ENCODE data around the gene TBC1D22A.

The TBC1D22A gene

DNA sequence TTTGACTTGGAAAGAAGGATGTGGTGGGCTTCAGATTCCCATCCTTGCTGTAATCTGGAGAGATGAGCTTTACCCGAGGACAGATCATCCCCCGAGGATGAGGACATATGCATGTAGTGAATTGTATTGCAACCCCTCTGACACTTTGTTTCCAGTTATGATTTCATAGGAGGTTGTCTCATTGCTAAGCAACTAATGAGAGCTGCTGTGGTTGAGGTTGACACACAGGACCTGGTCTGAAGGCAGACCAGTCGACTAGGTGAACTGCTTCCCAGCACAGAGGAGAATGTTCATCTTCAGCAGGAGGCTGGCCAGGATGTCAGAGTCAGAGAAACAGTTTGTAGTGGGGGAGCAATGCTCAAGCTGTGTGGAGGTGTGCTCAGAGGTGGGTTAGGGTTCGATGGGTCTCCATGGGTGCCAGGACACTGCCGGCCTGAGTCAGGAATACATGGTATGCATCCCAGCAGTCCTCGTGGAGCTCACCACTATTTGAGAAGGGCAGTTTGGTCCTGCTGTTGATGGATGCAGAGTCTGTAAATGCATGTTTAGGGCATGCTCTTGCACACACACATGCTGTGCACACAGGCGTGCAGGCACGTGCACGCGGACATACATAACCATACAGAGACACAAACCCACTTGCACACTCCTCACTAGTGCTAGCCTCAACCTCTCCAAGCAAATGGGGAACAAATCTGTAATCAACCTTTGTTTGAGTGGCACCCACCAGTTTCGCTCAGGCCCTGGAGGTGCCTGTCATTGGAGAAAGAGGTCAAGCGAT lies 153.7 kb downstream of the TBC1D22A start:
- H3K4me3 ChIP-seq (replicated peaks in 1 of 2; ENCODE audit: low read depth in 2 of 2, low read length in 2 of 2) = no peak overlapping the region
- no peak for DNase-seq (ENCODE audit: low read depth in 2 of 2)
- TF ChIP-seq, protein P1, sequence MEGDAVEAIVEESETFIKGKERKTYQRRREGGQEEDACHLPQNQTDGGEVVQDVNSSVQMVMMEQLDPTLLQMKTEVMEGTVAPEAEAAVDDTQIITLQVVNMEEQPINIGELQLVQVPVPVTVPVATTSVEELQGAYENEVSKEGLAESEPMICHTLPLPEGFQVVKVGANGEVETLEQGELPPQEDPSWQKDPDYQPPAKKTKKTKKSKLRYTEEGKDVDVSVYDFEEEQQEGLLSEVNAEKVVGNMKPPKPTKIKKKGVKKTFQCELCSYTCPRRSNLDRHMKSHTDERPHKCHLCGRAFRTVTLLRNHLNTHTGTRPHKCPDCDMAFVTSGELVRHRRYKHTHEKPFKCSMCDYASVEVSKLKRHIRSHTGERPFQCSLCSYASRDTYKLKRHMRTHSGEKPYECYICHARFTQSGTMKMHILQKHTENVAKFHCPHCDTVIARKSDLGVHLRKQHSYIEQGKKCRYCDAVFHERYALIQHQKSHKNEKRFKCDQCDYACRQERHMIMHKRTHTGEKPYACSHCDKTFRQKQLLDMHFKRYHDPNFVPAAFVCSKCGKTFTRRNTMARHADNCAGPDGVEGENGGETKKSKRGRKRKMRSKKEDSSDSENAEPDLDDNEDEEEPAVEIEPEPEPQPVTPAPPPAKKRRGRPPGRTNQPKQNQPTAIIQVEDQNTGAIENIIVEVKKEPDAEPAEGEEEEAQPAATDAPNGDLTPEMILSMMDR (IDR thresholded peaks at IDR 0.05; ENCODE audit: low read depth, low read length) = no peak

DNA sequence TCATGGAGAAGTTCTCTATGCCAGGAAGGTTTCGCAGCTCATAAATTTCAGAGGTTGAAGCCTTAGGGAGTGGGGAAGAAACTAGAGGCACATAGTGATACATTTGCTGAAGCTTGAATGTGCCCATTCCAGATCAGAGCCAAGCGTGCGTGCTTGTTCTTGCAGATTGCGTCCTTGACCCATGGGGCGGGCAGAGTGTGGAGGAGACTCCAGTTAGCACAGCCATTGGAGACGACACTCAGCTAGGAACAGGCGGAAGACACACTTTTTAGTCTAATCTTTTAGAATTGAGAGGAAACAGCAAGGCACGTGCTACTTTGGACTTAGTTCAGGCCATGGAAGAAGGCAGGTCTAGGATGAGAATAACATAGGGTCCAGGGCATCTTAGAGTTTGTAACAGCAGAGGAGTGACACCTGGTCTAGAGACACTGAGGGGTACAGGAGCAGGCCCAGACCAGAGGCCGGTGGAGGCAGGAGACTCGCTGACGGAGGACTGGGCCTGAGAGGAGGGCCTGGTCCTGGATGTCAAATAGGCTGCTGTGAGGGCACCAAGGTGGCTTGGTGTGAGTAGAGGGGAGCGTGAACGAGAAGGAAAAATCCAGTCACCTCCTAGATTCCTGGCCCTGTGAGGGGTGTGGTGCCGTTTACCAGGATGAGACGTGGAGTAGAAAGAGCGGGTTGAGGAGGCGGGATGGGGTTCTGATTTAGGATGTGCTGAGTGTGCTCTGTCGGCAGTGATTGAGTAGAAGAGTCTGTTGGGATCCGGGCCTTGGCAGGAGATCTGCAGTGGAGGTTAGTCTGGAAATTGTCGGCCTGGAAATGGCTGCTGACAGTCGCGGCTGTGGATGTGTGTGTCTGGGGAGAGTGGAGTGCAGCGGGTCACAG lies 154.7 kb downstream of the TBC1D22A start:
- H3K4me3 ChIP-seq (replicated peaks in 1 of 2; ENCODE audit: low read depth in 2 of 2, low read length in 2 of 2) = no peak overlapping the region
- DNase-seq (ENCODE audit: low read depth in 2 of 2) = no peak
- TF ChIP-seq, protein P1 (IDR thresholded peaks at IDR 0.05; ENCODE audit: low read depth, low read length) = no peak

DNA sequence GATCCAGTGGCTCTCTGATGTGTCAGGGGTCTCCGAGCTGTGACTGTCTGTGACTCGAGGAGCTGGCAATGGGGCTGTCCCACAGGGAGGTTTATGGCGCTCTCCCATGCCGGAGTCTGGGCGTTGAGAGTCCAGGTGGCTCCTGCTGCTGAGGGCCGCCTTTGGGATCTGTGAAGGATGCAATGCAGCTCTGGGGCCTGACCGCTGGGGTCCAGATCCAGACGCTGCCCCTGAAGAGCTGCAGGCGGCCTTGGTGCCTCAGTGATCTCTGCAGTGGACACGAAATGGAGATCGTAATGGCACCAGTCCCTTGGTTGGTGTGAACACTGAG lies 155.3 kb downstream of the TBC1D22A start:
- TF ChIP-seq, protein P1 (IDR thresholded peaks at IDR 0.05; ENCODE audit: low read depth, low read length) = no peak
- no peak overlapping the region for H3K4me3 ChIP-seq (replicated peaks in 1 of 2; ENCODE audit: low read depth in 2 of 2, low read length in 2 of 2)
- no peak for DNase-seq (ENCODE audit: low read depth in 2 of 2)

DNA sequence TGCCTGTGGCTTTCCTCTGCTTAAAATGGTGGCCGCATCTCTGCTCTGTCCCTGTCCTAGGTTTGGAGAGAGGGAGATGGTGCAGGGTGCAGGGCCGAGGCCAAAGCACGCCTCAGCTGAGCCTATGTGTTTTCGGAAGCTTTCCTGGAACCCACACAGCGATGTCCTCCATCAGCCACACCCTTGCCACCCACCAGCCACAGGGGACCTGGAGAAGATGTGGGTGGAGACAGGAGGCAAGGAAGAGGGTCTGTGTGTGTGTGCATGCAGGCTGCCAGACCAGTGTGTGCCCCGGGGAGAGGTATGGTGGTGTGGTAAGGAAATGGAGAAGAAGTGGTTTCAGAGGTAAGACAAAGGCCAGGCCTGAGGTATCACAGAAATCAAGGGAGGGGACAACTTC lies 155.7 kb downstream of the TBC1D22A start:
- DNase-seq (ENCODE audit: low read depth in 2 of 2) = no peak
- TF ChIP-seq, protein P1 (IDR thresholded peaks at IDR 0.05; ENCODE audit: low read depth, low read length) = no peak

DNA sequence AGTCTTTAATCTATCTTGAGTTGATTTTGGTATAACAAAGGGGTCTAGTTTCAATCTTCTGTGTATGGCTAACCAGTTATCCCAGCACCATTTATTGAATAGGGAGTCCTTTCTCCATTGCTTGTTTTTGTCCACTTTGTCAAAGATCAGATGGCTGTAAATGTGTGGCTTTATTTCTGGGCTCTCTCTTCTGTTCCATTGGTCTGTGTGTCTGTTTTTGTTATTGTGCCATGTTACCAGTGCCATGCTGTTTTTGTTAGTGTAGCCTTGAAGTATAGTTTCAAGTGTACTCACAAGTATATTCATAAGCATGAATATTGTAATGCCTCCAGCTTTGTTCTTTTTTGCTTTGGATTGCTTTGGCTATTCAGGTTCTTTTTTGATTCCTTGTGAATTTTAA lies 159.6 kb downstream of the TBC1D22A start:
- TF ChIP-seq, protein P1 (IDR thresholded peaks at IDR 0.05; ENCODE audit: low read depth, low read length) = no peak
- no peak overlapping the region for H3K4me3 ChIP-seq (replicated peaks in 1 of 2; ENCODE audit: low read depth in 2 of 2, low read length in 2 of 2)
- no peak for DNase-seq (ENCODE audit: low read depth in 2 of 2)

More for the DNA sequence above, 155.7 kb downstream of the TBC1D22A start:
- no peak overlapping the region for H3K4me3 ChIP-seq (replicated peaks in 1 of 2; ENCODE audit: low read depth in 2 of 2, low read length in 2 of 2)

DNA sequence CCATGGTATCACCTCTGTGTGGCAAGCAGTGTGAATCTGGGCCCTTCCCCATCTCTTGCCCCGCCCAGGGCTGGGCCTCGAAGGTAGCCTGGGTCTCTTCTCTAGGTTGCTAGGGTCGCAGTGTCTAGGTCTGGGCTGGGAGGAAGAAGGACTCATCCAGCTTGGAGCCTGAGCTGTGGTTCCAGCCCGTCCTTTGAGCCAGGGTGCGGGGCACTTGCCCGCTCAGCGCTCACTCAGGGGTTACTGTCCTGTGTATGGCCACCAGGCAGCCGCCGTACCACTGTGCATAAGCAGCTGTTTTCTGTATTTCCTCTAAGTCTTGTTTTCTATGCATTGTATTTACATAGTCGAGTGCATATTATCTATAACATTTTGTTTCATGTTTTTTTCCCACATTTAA lies 160.9 kb downstream of the TBC1D22A start:
- no peak for DNase-seq (ENCODE audit: low read depth in 2 of 2)
- TF ChIP-seq, protein P1 (IDR thresholded peaks at IDR 0.05; ENCODE audit: low read depth, low read length) = no peak
- no peak overlapping the region for H3K4me3 ChIP-seq (replicated peaks in 1 of 2; ENCODE audit: low read depth in 2 of 2, low read length in 2 of 2)
